Heart left ventricle (tissue), 13 donors: ENCODE data around the gene WDR90.

Experiments used
- POLR2A ChIP-seq, 2 donors: fragments of 450-650 bp; IDR thresholded peaks; one replicate each; pipeline ENCODE4 v1.6.1; 2017; ENCODE audit warnings: antibody characterized with exemption in 2 of 2, mild to moderate bottlenecking in 2 of 2, moderate library complexity in 2 of 2
- TF ChIP-seq, protein P1 (sequence below), 12 donors: fragments of 200-600 bp; sonication (generic) in 4 of 12; IDR thresholded peaks; one replicate each; pipeline versions ENCODE4 v1.5.0 to v1.8.0; 2018 to 2022; ENCODE audit warnings: antibody characterized with exemption in 12 of 12, mild to moderate bottlenecking in 5 of 12
- donor health status: ischemic (EF 13 %, LVEDD 7.1; RV severe dilation, severe dysfunction).
- donor health status: DM: no; HTN: yes; CAD: no.
- donor health status: DM: no; HTN: no; CAD: no.
- donor health status: ischemic (EF 25% LVEDD 6.9; RV normal size, moderate dysfunction).
- donor health status: ischemic (EF 25% LVEDD 5.7; RV mildly dilated, moderate dysfunction).
- donor health status: ischemic (EF 35%, LVEDD 5.7; RV mildly dilated, moderate dysfunction).
- donor health status: nonischemic (EF 11% LVEDD 7.7; RV severe dilation, severe dysfunction).
- donor health status: DM: yes; HTN: yes; CAD: no.
- donor health status: PGD.
- donor health status: ischemic (EF 29% LVEDD 5.4; RV normal size, mild dysfunction).
- donor health status: nonischemic (EF 23%, LVEDD 6.1; RV moderate dilation, normal function).

DNA sequence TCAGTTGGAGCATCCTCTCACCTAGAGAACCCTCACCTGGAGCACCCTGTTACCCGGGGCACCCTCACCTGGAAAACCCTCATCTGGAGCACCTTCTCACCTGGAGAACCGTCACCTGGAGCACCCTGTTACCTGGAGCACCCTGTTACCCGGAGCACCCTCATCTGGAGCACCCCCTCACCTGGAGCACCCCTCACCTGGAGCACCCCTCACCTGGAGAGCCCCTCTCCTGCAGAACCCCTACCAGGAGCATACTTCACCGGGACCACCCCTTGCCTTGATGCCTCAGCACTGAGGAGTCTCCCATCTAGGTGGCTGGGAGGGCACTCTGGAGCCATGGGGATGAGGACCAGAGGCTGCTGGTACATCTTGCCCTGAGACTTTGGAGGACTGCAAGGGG, 59.8 kb downstream of the WDR90 start:
- TF ChIP-seq, protein P1, sequence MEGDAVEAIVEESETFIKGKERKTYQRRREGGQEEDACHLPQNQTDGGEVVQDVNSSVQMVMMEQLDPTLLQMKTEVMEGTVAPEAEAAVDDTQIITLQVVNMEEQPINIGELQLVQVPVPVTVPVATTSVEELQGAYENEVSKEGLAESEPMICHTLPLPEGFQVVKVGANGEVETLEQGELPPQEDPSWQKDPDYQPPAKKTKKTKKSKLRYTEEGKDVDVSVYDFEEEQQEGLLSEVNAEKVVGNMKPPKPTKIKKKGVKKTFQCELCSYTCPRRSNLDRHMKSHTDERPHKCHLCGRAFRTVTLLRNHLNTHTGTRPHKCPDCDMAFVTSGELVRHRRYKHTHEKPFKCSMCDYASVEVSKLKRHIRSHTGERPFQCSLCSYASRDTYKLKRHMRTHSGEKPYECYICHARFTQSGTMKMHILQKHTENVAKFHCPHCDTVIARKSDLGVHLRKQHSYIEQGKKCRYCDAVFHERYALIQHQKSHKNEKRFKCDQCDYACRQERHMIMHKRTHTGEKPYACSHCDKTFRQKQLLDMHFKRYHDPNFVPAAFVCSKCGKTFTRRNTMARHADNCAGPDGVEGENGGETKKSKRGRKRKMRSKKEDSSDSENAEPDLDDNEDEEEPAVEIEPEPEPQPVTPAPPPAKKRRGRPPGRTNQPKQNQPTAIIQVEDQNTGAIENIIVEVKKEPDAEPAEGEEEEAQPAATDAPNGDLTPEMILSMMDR (IDR thresholded peaks at IDR 0.05) = no peak
- no peak for TF ChIP-seq POLR2A (IDR thresholded peaks at IDR 0.05)
